NB4 (cell line): ENCODE measurements around the gene PLEKHJ1.

Source experiments
- CTCF ChIP-seq: IDR thresholded peaks from one replicate; pipeline ENCODE4 v1.5.1; 2012; ENCODE audit warnings: low read depth, low read length
- MAX ChIP-seq: IDR thresholded peaks from 2 replicates; pipeline ENCODE4 v1.6.1; 2011; ENCODE audit warnings: low read depth, low read length
- MYC ChIP-seq: IDR thresholded peaks from 2 replicates; pipeline ENCODE4 v1.6.1; 2011; ENCODE audit warnings: low read depth, low read length
- POLR2A ChIP-seq: IDR thresholded peaks from 2 replicates; pipeline ENCODE4 v1.6.1; 2011; ENCODE audit warnings: mild to moderate bottlenecking; ENCODE audit not compliant: insufficient read length; ENCODE audit errors: extremely low read depth

- TF ChIP-seq CTCF: no peak
- TF ChIP-seq POLR2A: no peak
- TF ChIP-seq MAX: no peak
- no peak for TF ChIP-seq MYC
Measured at GRCh38 chr19:2199861-2200623, 36.1 kb downstream of the PLEKHJ1 start.
